ENCODE data around the gene GDF10. TPM values are rescaled to one million over a fixed set of nuclear protein-coding genes. Genes with fewer than 3 reads are reported as not detected.

GDF10 gene
- total RNA-seq, 1 experiment from 2014 or later, result 0.24 TPM

- TF ChIP-seq ZNF512 (CRISPR knock-in tag; IDR thresholded peaks at IDR 0.05; ENCODE audit: borderline replicate concordance) (no peak), ZNF121 (CRISPR knock-in tag; IDR thresholded peaks at IDR 0.05) (no peak), ZNF317 (CRISPR knock-in tag; IDR thresholded peaks at IDR 0.05; ENCODE audit: borderline replicate concordance, low read depth) (no peak), ZNF219 (CRISPR knock-in tag; IDR thresholded peaks at IDR 0.05; ENCODE audit: borderline replicate concordance) (no peak), NR1H2 (CRISPR knock-in tag; IDR thresholded peaks at IDR 0.05) (no peak), NR3C1 (CRISPR knock-in tag; conservative IDR thresholded peaks at IDR 0.05; ENCODE audit: low read depth) (no peak), PREB (CRISPR knock-in tag; IDR thresholded peaks at IDR 0.05; ENCODE audit: borderline replicate concordance) (no peak), GABPB1 (CRISPR knock-in tag; IDR thresholded peaks at IDR 0.05) (no peak), TCF7 (CRISPR knock-in tag; IDR thresholded peaks at IDR 0.05; ENCODE audit: low read depth) (no peak), OVOL2 (CRISPR knock-in tag; IDR thresholded peaks at IDR 0.05; ENCODE audit: borderline replicate concordance) (no peak)
Observed at GRCh38 chr10:47287365-47287802, 12.6 kb upstream of the GDF10 start (continued).

GRCh38 chr10:47287805-47288204 is 12.2 kb upstream of the GDF10 start:
- H3K4me3 Mint-ChIP-seq, result no peak overlapping the region
- no peak for DNase-seq (ENCODE audit: low spot score)
- TF ChIP-seq GTF2I (CRISPR knock-in tag; conservative IDR thresholded peaks at IDR 0.05), result no peak
- no peak for TF ChIP-seq USF2 (CRISPR knock-in tag; IDR thresholded peaks at IDR 0.05)
- TF ChIP-seq NFATC4 (CRISPR knock-in tag; IDR thresholded peaks at IDR 0.05), result no peak
- no peak for TF ChIP-seq TEAD4 (CRISPR knock-in tag; IDR thresholded peaks at IDR 0.05)
- TF ChIP-seq ZNF416 (CRISPR knock-in tag; IDR thresholded peaks at IDR 0.05), result no peak
- TF ChIP-seq PREB (CRISPR knock-in tag; IDR thresholded peaks at IDR 0.05; ENCODE audit: borderline replicate concordance), result no peak
- TF ChIP-seq USF1 (CRISPR knock-in tag; IDR thresholded peaks at IDR 0.05), result no peak
- TF ChIP-seq RORB (CRISPR knock-in tag; IDR thresholded peaks at IDR 0.05), result no peak
- no peaks in the 10 kb centered on the region for H3K36me3 Mint-ChIP-seq
- no peaks in the 10 kb centered on the region for H3K4me1 Mint-ChIP-seq
- ChIA-PET CTCF (interaction anchor here (3.6 kb wide), 1 partner anchor 240 kb away, joined by 26 read pairs; no protein-coding TSS in a partner anchor), POLR2A (no interaction called here)
- ATAC-seq, result no peak
- no peak overlapping the region for H3K27ac Mint-ChIP-seq
- H3K9me3 Mint-ChIP-seq, result no peaks in the 10 kb centered on the region
- 0 out of 2 replicates have a peak, but pooled peaks cover 3% of the 10 kb centered on the region for H3K27me3 Mint-ChIP-seq (ENCODE audit: low read depth)

- Mint-ChIP-seq H3K4me3 (no peak overlapping the region), H3K36me3 (no peaks in the 10 kb centered on the region), H3K27me3 (ENCODE audit: low read depth) (0 out of 2 replicates have a peak, but pooled peaks cover 3% of the 10 kb centered on the region), H3K4me1 (no peaks in the 10 kb centered on the region), H3K27ac (no peak overlapping the region), H3K9me3 (no peaks in the 10 kb centered on the region)
- TF ChIP-seq ELF4 (CRISPR knock-in tag; IDR thresholded peaks at IDR 0.05; ENCODE audit: low read depth), result no peak
- TF ChIP-seq ZNF281 (CRISPR knock-in tag; IDR thresholded peaks at IDR 0.05), result no peak
- TF ChIP-seq NFATC4 (CRISPR knock-in tag; IDR thresholded peaks at IDR 0.05), result no peak
- no peak for TF ChIP-seq ZNF232 (CRISPR knock-in tag; IDR thresholded peaks at IDR 0.05)
- no peak for TF ChIP-seq ZSCAN18 (CRISPR knock-in tag; IDR thresholded peaks at IDR 0.05)
- no peak for TF ChIP-seq ZNF416 (CRISPR knock-in tag; IDR thresholded peaks at IDR 0.05)
- no peak for TF ChIP-seq MYBL2 (CRISPR knock-in tag; IDR thresholded peaks at IDR 0.05)
- ATAC-seq, result no peak
- ChIA-PET CTCF (interaction anchor here (1.0 to 3.6 kb wide), 3 partner anchors 28 to 264 kb away, joined by 3 to 26 read pairs (median 4); no protein-coding TSS in a partner anchor), POLR2A (no interaction called here)
- no peak for DNase-seq (ENCODE audit: low spot score)
Observed at GRCh38 chr10:47288236-47288635, 11.8 kb upstream of the GDF10 start.

Measured in WTC11 (cell line).